Activated naive CD8-positive, alpha-beta T cell treated with anti-CD3 and anti-CD28 coated beads for 36 hours (primary cell): ENCODE data around the gene DENND11. TPM values are rescaled to one million over a fixed set of nuclear protein-coding genes. Genes with fewer than 3 reads are reported as not detected.

Source experiments
- DNase-seq: peaks from one replicate; pipeline ENCODE4 v3.0.0; 2021
- H3K27ac Mint-ChIP-seq: one replicate; pipeline ENCODE4 v1.8.0; 2022; ENCODE audit warnings: mild to moderate bottlenecking, moderate library complexity, mixed read lengths
- H3K27me3 Mint-ChIP-seq: one replicate; pipeline ENCODE4 v1.8.0; 2022; ENCODE audit warnings: mild to moderate bottlenecking, mixed read lengths
- H3K36me3 Mint-ChIP-seq: one replicate; pipeline ENCODE4 v1.8.0; 2021; ENCODE audit warnings: mild to moderate bottlenecking, mixed read lengths
- H3K4me1 Mint-ChIP-seq: one replicate; pipeline ENCODE4 v1.8.0; 2021; ENCODE audit warnings: mixed read lengths
- H3K4me3 Mint-ChIP-seq: one replicate; pipeline ENCODE4 v1.8.0; 2022; ENCODE audit warnings: mild to moderate bottlenecking, moderate library complexity, mixed read lengths
- H3K9me3 Mint-ChIP-seq: one replicate; pipeline ENCODE4 v1.8.0; 2022; ENCODE audit warnings: mixed read lengths
- total RNA-seq, 2 experiments: library from RNA; stranded (reverse); gene quantifications; one replicate each; pipeline ENCODE4 v1.2.3, GENCODE V29; 2021

The DENND11 gene
- total RNA-seq, 2 experiments from 2014 or later: 29.9 to 32.9 TPM

GRCh38 chr7:141652691-141653090 lies 49.3 kb downstream of the DENND11 start:
- H3K4me1 Mint-ChIP-seq: peaks cover 4% of the 10 kb centered on the region
- H3K4me3 Mint-ChIP-seq: no peak overlapping the region
- no peak overlapping the region for H3K27ac Mint-ChIP-seq
- no peaks in the 10 kb centered on the region for H3K9me3 Mint-ChIP-seq
- H3K36me3 Mint-ChIP-seq: peaks cover 6% of the 10 kb centered on the region
- no peak for DNase-seq
- H3K27me3 Mint-ChIP-seq: no peaks in the 10 kb centered on the region

Other genes with a start within 250 kb of the DENND11 start
- gene AGK, start 150.8 kb downstream of the DENND11 start, total RNA-seq: 10 to 100 TPM; 86.0 to 87.4 TPM
- not detected for gene WEE2, start 6.2 kb upstream of the DENND11 start, total RNA-seq
- gene SSBP1, start 36.2 kb upstream of the DENND11 start, total RNA-seq: 100 to 1,000 TPM; 309 to 318 TPM
- gene TAS2R3, start 61.9 kb upstream of the DENND11 start, total RNA-seq: under 1 TPM; 0.32 to 0.60 TPM
- under 1 TPM; 0.27 to 0.28 TPM for gene TAS2R4, start 74.5 kb upstream of the DENND11 start, total RNA-seq
- gene TAS2R5, start 88.1 kb upstream of the DENND11 start, total RNA-seq: under 1 TPM; 0.43 to 0.74 TPM
- gene PRSS37, start 139.3 kb upstream of the DENND11 start, total RNA-seq: not detected
- gene OR9A4, start 214.2 kb upstream of the DENND11 start, total RNA-seq: not detected
- not detected for gene CLEC5A, start 244.8 kb upstream of the DENND11 start, total RNA-seq